Stomach (tissue), 9 donors: Measurements from ENCODE around the gene P4HTM. TPM values are rescaled to one million over a fixed set of nuclear protein-coding genes. Genes with fewer than 3 reads are reported as not detected.

Experiments
- DNase-seq, 2 donors: peaks; one replicate each; pipeline versions ENCODE4 v3.0.0 to v3.0.0-alpha.2; 2013 to 2019
- H3K27ac ChIP-seq, 5 donors: fragments of 200-600 bp in 4 of 5; sonication (generic) in 4 of 5; one replicate each; pipeline ENCODE4 v1.5.1; 2013 to 2019; ENCODE audit warnings: mild to moderate bottlenecking in 1 of 5, moderate library complexity in 1 of 5
- H3K27me3 ChIP-seq, 3 donors: fragments of 200-600 bp; sonication (generic); one replicate each; pipeline ENCODE4 v1.5.1; 2017 to 2019; ENCODE audit warnings: mixed run types in 1 of 3
- H3K36me3 ChIP-seq, 4 donors: fragments of 200-600 bp; sonication (generic); 1 replicate in 3 of 4; 2 replicates in 1 of 4; pipeline ENCODE4 v1.5.1; 2016 to 2019
- H3K4me1 ChIP-seq, 4 donors: fragments of 200-600 bp; sonication (generic); one replicate each; pipeline ENCODE4 v1.5.1; 2016 to 2019
- H3K4me3 ChIP-seq, 4 donors: fragments of 200-600 bp; sonication (generic) in 3 of 4; one replicate each; pipeline ENCODE4 v1.5.1; 2016 to 2019; ENCODE audit warnings: mild to moderate bottlenecking in 1 of 4
- H3K9me3 ChIP-seq, 4 donors: fragments of 200-600 bp; sonication (generic); one replicate each; pipeline ENCODE4 v1.5.1; 2016 to 2019
- EP300 ChIP-seq: sonication (generic); formaldehyde crosslinking; IDR thresholded peaks from one replicate; pipeline ENCODE4 v1.6.1; 2017; ENCODE audit warnings: antibody characterized with exemption
- POLR2A ChIP-seq, 4 donors: fragments of 450-650 bp; IDR thresholded peaks; one replicate each; pipeline ENCODE4 v1.6.1; 2016; ENCODE audit warnings: antibody characterized with exemption in 4 of 4, control low read depth in 2 of 4, mild to moderate bottlenecking in 1 of 4, moderate library complexity in 1 of 4
- POLR2AphosphoS5 ChIP-seq, 3 donors: sonication (generic); formaldehyde crosslinking; IDR thresholded peaks; one replicate each; pipeline ENCODE4 v1.6.1; 2016; ENCODE audit warnings: antibody characterized with exemption in 3 of 3
- whole genome bisulfite sequencing, 5 donors: extraction: QIAGEN DNeasy Blood & Tissue Kit in 3 of 5; methylation state at CpG; one replicate each; pipeline versions ENCODE4 v1.1.5 to v1.1.7; 2013 to 2018; 5-methylcytosine and 5-hydroxymethylcytosine counted together
- intact Hi-C: fragments of 100-400 bp; cut with DNase I; formaldehyde crosslinking; loops from one replicate; pipeline ENCODE4 v1.15.1; 2023; ENCODE audit warnings: low total_unique reads
- polyA plus RNA-seq, 3 donors: library from polyadenylated mRNA; stranded (reverse); fragments of 200-250 nt; gene quantifications; one replicate each; pipeline ENCODE4 v1.2.3, GENCODE V29; 2013
- total RNA-seq, 5 donors: library from RNA; depleted of rRNA; stranded (reverse); fragments of >200 nt; gene quantifications; one replicate each; pipeline versions ENCODE4 v1.1.0 to v1.2.3, GENCODE V29; 2014 to 2016
- TF ChIP-seq, protein P1 (sequence below), 7 experiments: fragments of 450-650 bp in 4 of 7; fragments of 200-600 bp in 3 of 7; sonication (generic) in 3 of 7; IDR thresholded peaks; one replicate each; pipeline ENCODE4 v1.5.1; 2016 to 2019; ENCODE audit warnings: antibody characterized with exemption in 7 of 7, control low read depth in 2 of 7, mild to moderate bottlenecking in 1 of 7
- donor health status: healthy with polysubstance abuse.
- donor health status: Bipolar disorder and iron deficiency.
- donor health status: healthy.

P4HTM gene
- total and polyA plus RNA-seq, 8 donors, result 19.1 to 383 (median 48.3) TPM

GRCh38 chr3:48997102-48997635 lies 7.1 kb downstream of the P4HTM start:
- intact Hi-C loops, result no loop called here
- no peak for TF ChIP-seq EP300
- no peak for DNase-seq
- Histone ChIP-seq H3K27ac (peak overlapping the region in 1 of 5 donors; percentile 4), H3K27me3 (no peaks in the 10 kb centered on the region), H3K36me3 (peaks cover 0 to 61% (median 38%) of the 10 kb centered on the region in 4 donors), H3K4me1 (peaks cover 2 to 59% (median 30%) of the 10 kb centered on the region in 4 donors), H3K4me3 (no peak overlapping the region), H3K9me3 (no peaks in the 10 kb centered on the region)
- WGBS, 5 donors, result 78 to 87% (median 81%) methylated on average over 4 to 8 of the region's 8 CpGs

DNA sequence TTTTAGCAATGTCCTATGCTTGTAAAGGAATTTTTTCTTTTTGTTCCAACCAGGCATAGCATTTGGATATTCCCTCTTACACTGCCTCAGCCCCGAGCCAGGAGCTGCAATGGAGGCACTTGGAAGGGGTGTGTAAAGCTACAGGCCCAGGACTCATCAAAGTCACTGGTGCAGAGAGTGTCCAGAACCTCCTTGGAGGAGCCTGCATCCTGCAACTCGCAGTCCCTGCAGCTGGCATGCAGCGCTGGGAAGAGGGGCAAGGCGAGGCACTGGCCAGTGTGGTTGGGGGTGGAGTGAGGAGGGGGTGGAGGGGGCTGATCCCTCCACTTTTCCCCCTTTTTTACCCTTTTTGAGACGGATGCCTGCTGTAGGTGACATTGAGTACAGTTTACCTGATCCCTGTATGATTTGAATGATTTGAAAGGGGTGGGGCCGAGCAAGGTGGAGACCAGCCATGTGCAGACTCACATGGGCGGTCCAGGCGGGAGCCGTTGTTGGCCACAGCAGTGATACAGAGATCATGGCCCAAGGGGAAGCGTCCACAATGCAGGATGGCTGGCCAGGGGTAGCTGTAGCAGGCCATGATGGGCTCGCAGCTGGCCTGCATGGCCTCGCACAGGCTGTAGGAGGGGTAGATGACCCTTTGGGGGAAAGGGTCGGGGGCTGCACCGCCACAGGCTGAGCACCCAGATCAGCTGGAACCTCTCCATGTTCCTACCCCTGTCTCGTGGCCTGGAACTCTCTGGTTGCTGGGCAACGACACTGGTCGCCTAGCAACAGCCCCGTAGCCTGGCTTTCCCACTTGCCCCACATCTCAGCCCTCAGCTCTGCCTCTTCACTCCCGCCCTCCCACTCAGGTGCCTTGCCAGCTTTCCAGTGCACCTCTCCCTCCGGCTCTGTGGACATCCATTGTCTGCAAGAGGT lies 7.9 kb downstream of the P4HTM start:
- Histone ChIP-seq H3K27ac (peak overlapping the region in 1 of 5 donors; percentile 4), H3K36me3 (peaks cover 0 to 57% (median 39%) of the 10 kb centered on the region in 4 donors), H3K27me3 (no peaks in the 10 kb centered on the region), H3K9me3 (no peaks in the 10 kb centered on the region), H3K4me1 (peaks cover 0 to 51% (median 27%) of the 10 kb centered on the region in 4 donors), H3K4me3 (no peak overlapping the region)
- 41 to 63% (median 58%) methylated on average over 13 to 20 of the region's 20 CpGs for WGBS, 5 donors
- peak in 1 of 2 donors; percentile 73 for DNase-seq
- intact Hi-C loops, result no loop called here
- TF ChIP-seq POLR2AphosphoS5 (IDR thresholded peaks at IDR 0.05), result no peak

DNA sequence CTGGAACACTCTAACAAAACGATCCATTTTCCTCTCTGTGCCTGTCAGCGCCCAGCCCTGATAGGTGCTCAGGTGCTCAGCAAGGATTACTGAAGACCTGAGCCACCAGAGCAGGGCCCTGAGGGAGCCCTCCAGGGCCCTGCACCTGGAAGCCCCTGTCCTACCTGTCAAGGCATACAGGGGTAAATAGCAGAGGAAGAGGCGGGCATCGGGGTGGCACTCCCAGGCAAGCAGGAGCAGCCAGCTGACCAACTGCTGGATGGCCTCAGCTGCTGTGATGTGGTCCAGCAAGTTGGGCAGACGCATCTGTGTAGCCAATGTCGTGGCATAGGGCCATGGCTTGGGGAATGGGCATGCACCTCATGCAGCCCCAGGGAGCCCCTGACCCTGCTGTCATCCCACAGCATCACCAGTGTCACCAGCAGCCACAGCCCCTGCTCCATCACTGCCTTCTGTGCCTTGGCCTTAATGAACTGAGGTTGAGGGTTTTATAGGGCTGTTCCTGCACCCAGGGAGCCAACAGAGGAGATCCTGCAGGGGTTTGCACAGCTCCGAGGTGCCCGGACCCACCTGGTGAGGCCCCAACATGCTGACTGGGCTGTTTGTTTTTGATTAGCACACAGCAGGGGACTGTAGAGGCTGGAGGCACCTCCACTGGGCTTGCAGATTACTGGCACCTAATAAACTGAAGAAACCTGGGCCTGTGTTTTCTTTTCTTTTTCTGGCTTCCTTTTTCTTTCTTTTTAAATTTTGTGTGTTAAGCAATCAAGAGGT lies 9.2 kb downstream of the P4HTM start:
- H3K9me3 ChIP-seq, result no peaks in the 10 kb centered on the region
- H3K4me1 ChIP-seq, result peaks cover under 1 to 49% (median 28%) of the 10 kb centered on the region in 4 donors
- WGBS, 5 donors, result 45 to 61% (median 49%) methylated on average over 7 to 8 of the region's 8 CpGs
- DNase-seq, result peak in 1 of 2 donors; percentile 63
- H3K4me3 ChIP-seq, result no peak overlapping the region
- intact Hi-C loops, result no loop called here
- peaks cover 0 to 51% (median 34%) of the 10 kb centered on the region in 4 donors for H3K36me3 ChIP-seq
- peak overlapping the region in 3 of 5 donors; percentile 7 to 22 (median 9) for H3K27ac ChIP-seq
- H3K27me3 ChIP-seq, result no peaks in the 10 kb centered on the region
- TF ChIP-seq EP300, result no peak

DNA sequence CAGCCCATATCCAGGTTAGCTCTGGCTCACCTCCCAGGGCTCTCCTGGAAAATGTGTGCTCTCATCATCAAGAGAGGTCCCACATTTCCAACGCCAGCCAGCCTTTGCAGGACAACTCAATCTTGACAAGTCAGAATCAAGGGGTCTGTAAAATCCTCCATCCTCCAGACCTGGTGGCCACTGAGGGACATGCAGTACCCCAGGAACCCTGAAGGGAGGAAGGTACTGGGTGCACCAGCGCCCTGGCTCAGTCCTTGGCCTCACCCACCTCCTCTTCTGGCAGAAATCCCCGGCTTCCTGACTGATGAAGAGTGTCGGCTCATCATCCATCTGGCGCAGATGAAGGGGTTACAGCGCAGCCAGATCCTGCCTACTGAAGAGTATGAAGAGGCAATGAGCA lies 11.1 kb downstream of the P4HTM start:
- DNase-seq, result no peak
- H3K27ac ChIP-seq, result no peak overlapping the region
- peaks cover 9 to 66% (median 41%) of the 10 kb centered on the region in 4 donors for H3K4me1 ChIP-seq
- 85 to 92% (median 87%) methylated on average over 6 of the region's 6 CpGs for WGBS, 5 donors
- no peaks in the 10 kb centered on the region for H3K9me3 ChIP-seq
- no peaks in the 10 kb centered on the region for H3K27me3 ChIP-seq
- intact Hi-C loops, result no loop called here
- TF ChIP-seq EP300 (no peak), POLR2A (IDR thresholded peaks at IDR 0.05) (no peak), POLR2AphosphoS5 (IDR thresholded peaks at IDR 0.05) (no peak)
- TF ChIP-seq, protein P1, sequence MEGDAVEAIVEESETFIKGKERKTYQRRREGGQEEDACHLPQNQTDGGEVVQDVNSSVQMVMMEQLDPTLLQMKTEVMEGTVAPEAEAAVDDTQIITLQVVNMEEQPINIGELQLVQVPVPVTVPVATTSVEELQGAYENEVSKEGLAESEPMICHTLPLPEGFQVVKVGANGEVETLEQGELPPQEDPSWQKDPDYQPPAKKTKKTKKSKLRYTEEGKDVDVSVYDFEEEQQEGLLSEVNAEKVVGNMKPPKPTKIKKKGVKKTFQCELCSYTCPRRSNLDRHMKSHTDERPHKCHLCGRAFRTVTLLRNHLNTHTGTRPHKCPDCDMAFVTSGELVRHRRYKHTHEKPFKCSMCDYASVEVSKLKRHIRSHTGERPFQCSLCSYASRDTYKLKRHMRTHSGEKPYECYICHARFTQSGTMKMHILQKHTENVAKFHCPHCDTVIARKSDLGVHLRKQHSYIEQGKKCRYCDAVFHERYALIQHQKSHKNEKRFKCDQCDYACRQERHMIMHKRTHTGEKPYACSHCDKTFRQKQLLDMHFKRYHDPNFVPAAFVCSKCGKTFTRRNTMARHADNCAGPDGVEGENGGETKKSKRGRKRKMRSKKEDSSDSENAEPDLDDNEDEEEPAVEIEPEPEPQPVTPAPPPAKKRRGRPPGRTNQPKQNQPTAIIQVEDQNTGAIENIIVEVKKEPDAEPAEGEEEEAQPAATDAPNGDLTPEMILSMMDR (IDR thresholded peaks at IDR 0.05), result no peak
- peaks cover 0 to 32% (median 18%) of the 10 kb centered on the region in 4 donors for H3K36me3 ChIP-seq
- no peak overlapping the region for H3K4me3 ChIP-seq

DNA sequence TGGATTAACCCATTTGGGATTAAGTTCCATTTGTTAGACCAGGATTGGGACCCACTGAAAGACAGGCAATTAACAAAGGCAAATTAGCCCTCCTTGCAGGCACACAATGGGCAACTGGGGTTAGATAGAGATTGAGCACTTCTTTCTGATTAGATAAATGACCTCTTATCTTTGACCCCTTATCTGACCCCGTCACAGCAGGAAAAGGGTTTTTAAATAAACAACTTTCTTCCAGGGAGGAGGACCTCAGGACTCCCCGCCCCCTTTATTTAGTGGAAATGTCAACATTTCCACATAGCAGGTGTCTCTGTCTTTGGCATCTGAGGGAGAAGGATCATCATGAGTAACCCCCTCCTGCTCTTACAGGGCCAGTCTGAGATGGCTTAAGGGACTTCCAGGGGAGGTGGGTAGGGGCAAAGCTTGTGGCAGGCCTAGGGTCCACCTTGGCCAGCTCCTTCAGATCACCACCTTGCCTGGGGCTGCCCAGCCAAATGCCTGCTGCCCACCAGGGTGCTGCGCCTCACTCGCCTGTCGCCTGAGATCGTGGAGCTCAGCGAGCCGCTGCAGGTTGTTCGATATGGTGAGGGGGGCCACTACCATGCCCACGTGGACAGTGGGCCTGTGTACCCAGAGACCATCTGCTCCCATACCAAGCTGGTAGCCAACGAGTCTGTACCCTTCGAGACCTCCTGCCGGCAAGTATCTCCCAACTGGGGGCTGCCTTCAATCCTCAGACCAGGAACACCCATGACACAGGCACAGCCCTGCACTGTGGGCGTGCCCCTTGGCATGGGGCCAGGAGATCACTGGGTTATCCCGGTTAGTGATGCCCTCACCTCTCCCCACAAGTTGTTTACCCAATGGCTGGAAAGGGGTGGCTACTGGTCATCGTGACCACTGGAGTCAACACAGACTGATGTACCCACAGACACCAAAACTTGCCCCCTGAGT lies 14.6 kb downstream of the P4HTM start:
- peak in 1 of 2 donors; percentile 72 for DNase-seq
- peaks cover 0 to 14% (median 6%) of the 10 kb centered on the region in 4 donors for H3K36me3 ChIP-seq
- no peak for TF ChIP-seq POLR2AphosphoS5 (IDR thresholded peaks at IDR 0.05)
- no peak for TF ChIP-seq EP300
- TF ChIP-seq, protein P1 (IDR thresholded peaks at IDR 0.05), result no peak
- TF ChIP-seq POLR2A (IDR thresholded peaks at IDR 0.05), result no peak

More for the DNA sequence above, 14.6 kb downstream of the P4HTM start:
- Histone ChIP-seq H3K4me1 (peaks cover 24 to 69% (median 50%) of the 10 kb centered on the region in 4 donors), H3K4me3 (no peak overlapping the region), H3K27ac (peak overlapping the region in 1 of 5 donors; percentile 94), H3K9me3 (no peaks in the 10 kb centered on the region), H3K27me3 (no peaks in the 10 kb centered on the region)
- WGBS, 5 donors, result 59 to 78% (median 67%) methylated on average over 8 to 16 of the region's 16 CpGs
- intact Hi-C loops, result no loop called here
